GM20000 (cell line): ENCODE measurements around the gene CCL20.

Source experiments
- DNase-seq: peaks from one replicate; pipeline ENCODE4 v3.0.0; 2012; ENCODE audit warnings: low spot score
- TF ChIP-seq, protein P1 (sequence below): IDR thresholded peaks from 2 replicates; pipeline ENCODE4 v1.5.1; 2012; ENCODE audit warnings: mild to moderate bottlenecking, control low read depth; ENCODE audit errors: extremely low read depth, missing control alignments

The CCL20 gene

DNA sequence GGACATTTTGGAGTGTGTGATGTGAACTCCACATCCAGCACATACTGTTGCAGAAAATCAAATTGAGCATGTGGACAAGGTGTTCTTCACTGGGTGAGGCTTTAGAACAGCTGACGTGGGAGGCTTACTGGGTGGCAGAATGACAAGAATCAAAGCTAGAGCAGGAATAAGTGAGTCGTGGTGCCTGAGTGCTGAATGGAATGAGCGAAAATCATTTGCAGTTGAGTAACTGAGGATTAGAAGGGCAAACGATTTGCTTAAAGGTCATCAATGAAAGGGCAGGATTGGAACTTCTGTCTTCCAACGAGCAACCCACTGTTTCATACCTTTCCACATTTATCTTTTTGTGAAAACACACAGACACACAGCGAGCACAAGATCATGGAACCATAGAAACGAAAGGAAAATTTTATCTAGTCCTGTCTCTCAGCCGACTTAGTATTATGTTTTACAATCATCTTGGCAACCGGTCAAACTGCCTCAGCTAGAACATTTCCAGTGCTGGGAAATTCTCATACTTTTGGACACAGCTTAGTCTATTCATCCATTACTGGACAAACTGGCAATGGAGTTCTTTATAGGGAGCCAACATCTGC is 50.6 kb downstream of the CCL20 start:
- TF ChIP-seq, protein P1, sequence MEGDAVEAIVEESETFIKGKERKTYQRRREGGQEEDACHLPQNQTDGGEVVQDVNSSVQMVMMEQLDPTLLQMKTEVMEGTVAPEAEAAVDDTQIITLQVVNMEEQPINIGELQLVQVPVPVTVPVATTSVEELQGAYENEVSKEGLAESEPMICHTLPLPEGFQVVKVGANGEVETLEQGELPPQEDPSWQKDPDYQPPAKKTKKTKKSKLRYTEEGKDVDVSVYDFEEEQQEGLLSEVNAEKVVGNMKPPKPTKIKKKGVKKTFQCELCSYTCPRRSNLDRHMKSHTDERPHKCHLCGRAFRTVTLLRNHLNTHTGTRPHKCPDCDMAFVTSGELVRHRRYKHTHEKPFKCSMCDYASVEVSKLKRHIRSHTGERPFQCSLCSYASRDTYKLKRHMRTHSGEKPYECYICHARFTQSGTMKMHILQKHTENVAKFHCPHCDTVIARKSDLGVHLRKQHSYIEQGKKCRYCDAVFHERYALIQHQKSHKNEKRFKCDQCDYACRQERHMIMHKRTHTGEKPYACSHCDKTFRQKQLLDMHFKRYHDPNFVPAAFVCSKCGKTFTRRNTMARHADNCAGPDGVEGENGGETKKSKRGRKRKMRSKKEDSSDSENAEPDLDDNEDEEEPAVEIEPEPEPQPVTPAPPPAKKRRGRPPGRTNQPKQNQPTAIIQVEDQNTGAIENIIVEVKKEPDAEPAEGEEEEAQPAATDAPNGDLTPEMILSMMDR, result no peak
- DNase-seq, result no peak

DNA sequence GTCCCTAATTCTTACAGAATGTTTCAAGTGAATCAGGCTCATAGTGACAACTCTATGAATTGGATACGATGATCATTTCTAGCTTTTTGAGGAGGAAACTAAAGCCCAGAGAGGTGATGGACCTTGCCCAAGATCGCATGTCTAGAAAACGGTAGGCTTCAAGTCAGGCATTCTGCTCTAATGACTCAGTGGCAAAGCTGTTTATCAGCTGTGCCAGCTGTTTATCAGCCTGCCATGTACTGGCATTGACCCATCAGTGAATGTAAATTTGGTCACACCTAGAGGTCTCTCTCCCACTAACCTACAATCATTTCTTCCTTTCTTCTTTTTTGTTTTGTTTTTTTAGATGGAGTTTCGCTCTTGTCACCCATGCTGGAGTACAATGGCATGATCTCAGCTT is 51.6 kb downstream of the CCL20 start:
- DNase-seq, result no peak

More for the DNA sequence above, 51.6 kb downstream of the CCL20 start:
- TF ChIP-seq, protein P1, result no peak
